ENCODE data around the gene INTS15.
"Not testable (repeated sequence)": the region's sequence is repeated elsewhere in the genome, so short reads cannot be mapped to it uniquely, and the experiment has no call there.

The INTS15 gene

GRCh38 chr7:6616854-6617643, 27.2 kb downstream of the INTS15 start:
- no peak for DNase-seq (ENCODE audit: extremely low read depth in 1 of 2, low read depth in 1 of 2)

GRCh38 chr7:6618621-6619020, 28.8 kb downstream of the INTS15 start:
- DNase-seq (ENCODE audit: extremely low read depth in 1 of 2, low read depth in 1 of 2), result no peak

- no peak for DNase-seq (ENCODE audit: extremely low read depth in 1 of 2, low read depth in 1 of 2)
These were observed 30.1 kb downstream of the INTS15 start for GRCh38 chr7:6619961-6620360.

- no peak for DNase-seq (ENCODE audit: extremely low read depth in 1 of 2, low read depth in 1 of 2)
These were observed 31.6 kb downstream of the INTS15 start for GRCh38 chr7:6621195-6622133.

GRCh38 chr7:6622134-6622710, 32.4 kb downstream of the INTS15 start:
- DNase-seq (ENCODE audit: extremely low read depth in 1 of 2, low read depth in 1 of 2), result no peak

- no peak for DNase-seq (ENCODE audit: extremely low read depth in 1 of 2, low read depth in 1 of 2)
These were observed 33.9 kb downstream of the INTS15 start for GRCh38 chr7:6623589-6624245.

GRCh38 chr7:6624246-6624611, 34.4 kb downstream of the INTS15 start:
- DNase-seq (ENCODE audit: extremely low read depth in 1 of 2, low read depth in 1 of 2), result no peak

- DNase-seq (ENCODE audit: extremely low read depth in 1 of 2, low read depth in 1 of 2), result no peak
These were observed 38.2 kb downstream of the INTS15 start for GRCh38 chr7:6628045-6628444.

- no peak for DNase-seq (ENCODE audit: extremely low read depth in 1 of 2, low read depth in 1 of 2)
These were observed 40.4 kb downstream of the INTS15 start for GRCh38 chr7:6630007-6630849.

- no peak for DNase-seq (ENCODE audit: extremely low read depth in 1 of 2, low read depth in 1 of 2)
These were observed 41.8 kb downstream of the INTS15 start for GRCh38 chr7:6631605-6632004.

- no peak for DNase-seq (ENCODE audit: extremely low read depth in 1 of 2, low read depth in 1 of 2)
These were observed 44.2 kb downstream of the INTS15 start for GRCh38 chr7:6634021-6634420.

- DNase-seq (ENCODE audit: extremely low read depth in 1 of 2, low read depth in 1 of 2), result not testable (repeated sequence)
These were observed 45.1 kb downstream of the INTS15 start for GRCh38 chr7:6634971-6635370.

- DNase-seq (ENCODE audit: extremely low read depth in 1 of 2, low read depth in 1 of 2), result peak in 1 of 2 donors; percentile 41
These were observed 47.1 kb downstream of the INTS15 start, which contains the start of gene ZNF316 for GRCh38 chr7:6636741-6637543. TSS of gene ZNF316 (plus strand) at chr7:6637318. CDS start at chr7:6642410, 5,092 bp downstream.

GRCh38 chr7:6637544-6638229, 47.9 kb downstream of the INTS15 start:
- peak; percentile 50 for DNase-seq (ENCODE audit: extremely low read depth in 1 of 2, low read depth in 1 of 2)

GRCh38 chr7:6639032-6639431, 49.2 kb downstream of the INTS15 start:
- no peak for DNase-seq (ENCODE audit: extremely low read depth in 1 of 2, low read depth in 1 of 2)

GRCh38 chr7:6639627-6640026, 49.8 kb downstream of the INTS15 start:
- no peak for DNase-seq (ENCODE audit: extremely low read depth in 1 of 2, low read depth in 1 of 2)

- DNase-seq (ENCODE audit: extremely low read depth in 1 of 2, low read depth in 1 of 2), result no peak
These were observed 50.5 kb downstream of the INTS15 start for GRCh38 chr7:6640246-6640721.

GRCh38 chr7:6641305-6642035, 51.6 kb downstream of the INTS15 start:
- no peak for DNase-seq (ENCODE audit: extremely low read depth in 1 of 2, low read depth in 1 of 2)
